ENCODE measurements around the gene CADPS2.

The CADPS2 gene

GRCh38 chr7:122588621-122589020 is 297.6 kb downstream of the CADPS2 start:
- DNase-seq (ENCODE audit: low read depth, low spot score), result peak; percentile 4
- in situ Hi-C loops (cut with HindIII; ENCODE audit: low sequenced_read_pairs), result no loop called here
- H3K4me3 ChIP-seq (ENCODE audit: low read depth, low read length), result no peak overlapping the region
- TF ChIP-seq CTCF (IDR thresholded peaks at IDR 0.05; ENCODE audit: low read depth, low read length), result no peak

- in situ Hi-C loops (cut with HindIII; ENCODE audit: low sequenced_read_pairs), result no loop called here
- H3K4me3 ChIP-seq (ENCODE audit: low read depth, low read length), result no peak overlapping the region
- no peak for DNase-seq (ENCODE audit: low read depth, low spot score)
- TF ChIP-seq CTCF (IDR thresholded peaks at IDR 0.05; ENCODE audit: low read depth, low read length), result no peak
These were observed 301.5 kb downstream of the CADPS2 start for GRCh38 chr7:122584676-122585251.

GRCh38 chr7:122578350-122578749 is 307.9 kb downstream of the CADPS2 start:
- no peak for TF ChIP-seq CTCF (IDR thresholded peaks at IDR 0.05; ENCODE audit: low read depth, low read length)
- H3K4me3 ChIP-seq (ENCODE audit: low read depth, low read length), result no peak overlapping the region
- DNase-seq (ENCODE audit: low read depth, low spot score), result no peak
- in situ Hi-C loops (cut with HindIII; ENCODE audit: low sequenced_read_pairs), result no loop called here

- H3K4me3 ChIP-seq (ENCODE audit: low read depth, low read length), result no peak overlapping the region
- in situ Hi-C loops (cut with HindIII; ENCODE audit: low sequenced_read_pairs), result no loop called here
- no peak for TF ChIP-seq CTCF (IDR thresholded peaks at IDR 0.05; ENCODE audit: low read depth, low read length)
- no peak for DNase-seq (ENCODE audit: low read depth, low spot score)
These were observed 308.7 kb downstream of the CADPS2 start for GRCh38 chr7:122577449-122578003.

GRCh38 chr7:122572706-122573105 is 313.6 kb downstream of the CADPS2 start:
- no peak for TF ChIP-seq CTCF (IDR thresholded peaks at IDR 0.05; ENCODE audit: low read depth, low read length)
- H3K4me3 ChIP-seq (ENCODE audit: low read depth, low read length), result no peak overlapping the region
- in situ Hi-C loops (cut with HindIII; ENCODE audit: low sequenced_read_pairs), result no loop called here
- DNase-seq (ENCODE audit: low read depth, low spot score), result no peak

GRCh38 chr7:122561326-122561725 is 324.9 kb downstream of the CADPS2 start:
- no peak for TF ChIP-seq CTCF (IDR thresholded peaks at IDR 0.05; ENCODE audit: low read depth, low read length)
- in situ Hi-C loops (cut with HindIII; ENCODE audit: low sequenced_read_pairs), result no loop called here
- no peak for DNase-seq (ENCODE audit: low read depth, low spot score)

More at GRCh38 chr7:122561326-122561725, 324.9 kb downstream of the CADPS2 start:
- no peak overlapping the region for H3K4me3 ChIP-seq (ENCODE audit: low read depth, low read length)
